Liver (tissue), 9 donors: ENCODE results near the gene DONSON. TPM values are rescaled to one million over a fixed set of nuclear protein-coding genes. Genes with fewer than 3 reads are reported as not detected.

Experiments used
- DNase-seq: peaks from one replicate; pipeline ENCODE4 v3.0.0-alpha.2; 2017; ENCODE audit warnings: low spot score
- H3K27ac ChIP-seq, 2 donors: one replicate each; pipeline ENCODE4 v1.7.0; 2013; ENCODE audit warnings: inconsistent platforms in 2 of 2, low read length in 2 of 2, control low read depth in 1 of 2, low read depth in 1 of 2, mild to moderate bottlenecking in 1 of 2
- H3K27me3 ChIP-seq, 4 donors: one replicate each; pipeline versions ENCODE4 v1.6.1 to v1.7.0; 2013; ENCODE audit warnings: low read length in 3 of 4, inconsistent platforms in 1 of 4, mild to moderate bottlenecking in 1 of 4, moderate library complexity in 1 of 4; ENCODE audit not compliant: control insufficient read depth in 4 of 4, insufficient read depth in 4 of 4
- H3K36me3 ChIP-seq, 4 donors: one replicate each; pipeline versions ENCODE4 v1.6.1 to v1.7.0; 2013; ENCODE audit warnings: low read length in 3 of 4, mild to moderate bottlenecking in 3 of 4, low read depth in 1 of 4, moderate library complexity in 1 of 4; ENCODE audit not compliant: control insufficient read depth in 4 of 4, insufficient read depth in 3 of 4
- H3K4me1 ChIP-seq, 4 donors: one replicate each; pipeline versions ENCODE4 v1.6.1 to v1.7.0; 2013; ENCODE audit warnings: low read length in 3 of 4, mild to moderate bottlenecking in 3 of 4, moderate library complexity in 1 of 4; ENCODE audit not compliant: control insufficient read depth in 4 of 4, insufficient read depth in 4 of 4
- H3K4me3 ChIP-seq, 3 donors: one replicate each; pipeline versions ENCODE4 v1.6.1 to v1.7.0; 2013; ENCODE audit warnings: low read length in 3 of 3, control low read depth in 1 of 3, low read depth in 1 of 3, mild to moderate bottlenecking in 1 of 3
- H3K9ac ChIP-seq, 2 donors: one replicate each; pipeline ENCODE4 v1.7.0; 2013; ENCODE audit warnings: low read length in 2 of 2, mild to moderate bottlenecking in 2 of 2, moderate library complexity in 2 of 2, control low read depth in 1 of 2, low read depth in 1 of 2
- H3K9me3 ChIP-seq, 4 donors: one replicate each; pipeline versions ENCODE4 v1.6.1 to v1.7.0; 2013; ENCODE audit warnings: low read length in 3 of 4; ENCODE audit not compliant: control insufficient read depth in 4 of 4
- ATF3 ChIP-seq: IDR thresholded peaks from 2 replicates; pipeline ENCODE4 v1.6.1; 2016; ENCODE audit warnings: antibody characterized with exemption
- EGR1 ChIP-seq, 2 donors: IDR thresholded peaks; 2 replicates each; pipeline ENCODE4 v1.6.1; 2016 to 2018; ENCODE audit warnings: antibody characterized with exemption in 2 of 2, low read depth in 2 of 2
- FOXA1 ChIP-seq: IDR thresholded peaks from 2 replicates; pipeline ENCODE4 v1.6.1; 2016; ENCODE audit warnings: antibody characterized with exemption
- FOXA2 ChIP-seq: IDR thresholded peaks from 2 replicates; pipeline ENCODE4 v1.6.1; 2016; ENCODE audit warnings: antibody characterized with exemption
- GABPA ChIP-seq, 2 donors: IDR thresholded peaks in 1 of 2; conservative IDR thresholded peaks in 1 of 2; 2 replicates each; pipeline ENCODE4 v1.6.1; 2016; ENCODE audit warnings: antibody characterized with exemption in 2 of 2, mild to moderate bottlenecking in 1 of 2, moderate library complexity in 1 of 2
- HNF4A ChIP-seq, 2 donors: conservative IDR thresholded peaks; 2 replicates each; pipeline ENCODE4 v1.6.1; 2016; ENCODE audit warnings: antibody characterized with exemption in 2 of 2, mild to moderate bottlenecking in 2 of 2
- HNF4G ChIP-seq: IDR thresholded peaks from 2 replicates; pipeline ENCODE4 v1.6.1; 2016; ENCODE audit warnings: antibody characterized with exemption
- JUND ChIP-seq, 2 donors: IDR thresholded peaks; 2 replicates each; pipeline ENCODE4 v1.6.1; 2016; ENCODE audit warnings: antibody characterized with exemption in 2 of 2
- MAX ChIP-seq: IDR thresholded peaks from 2 replicates; pipeline ENCODE4 v1.6.1; 2016; ENCODE audit warnings: antibody characterized with exemption
- NR2F2 ChIP-seq: IDR thresholded peaks from 2 replicates; pipeline ENCODE4 v1.6.1; 2016; ENCODE audit warnings: antibody characterized with exemption
- RAD21 ChIP-seq, 2 donors: IDR thresholded peaks; 2 replicates each; pipeline ENCODE4 v1.6.1; 2016; ENCODE audit warnings: antibody characterized with exemption in 2 of 2, mild to moderate bottlenecking in 2 of 2
- RXRA ChIP-seq, 2 donors: IDR thresholded peaks; 2 replicates each; pipeline ENCODE4 v1.6.1; 2017 to 2018; ENCODE audit warnings: antibody characterized with exemption in 2 of 2, mild to moderate bottlenecking in 1 of 2
- SP1 ChIP-seq: IDR thresholded peaks from 2 replicates; pipeline ENCODE4 v1.6.1; 2018; ENCODE audit warnings: antibody characterized with exemption, mild to moderate bottlenecking
- YY1 ChIP-seq: IDR thresholded peaks from 2 replicates; pipeline ENCODE4 v1.6.1; 2016; ENCODE audit warnings: antibody characterized with exemption, mild to moderate bottlenecking
- ZBTB33 ChIP-seq: IDR thresholded peaks from 2 replicates; pipeline ENCODE4 v1.6.1; 2016; ENCODE audit warnings: antibody characterized with exemption
- WGBS: extraction: QIAGEN DNeasy Blood & Tissue Kit; methylation state at CpG from one replicate; pipeline ENCODE4 v1.1.7; 2013; 5-methylcytosine and 5-hydroxymethylcytosine counted together
- polyA plus RNA-seq, 2 donors: library from polyadenylated mRNA; stranded (reverse) in 1 of 2; unstranded in 1 of 2; fragments of 200-250 nt in 1 of 2; fragments of >200 nt in 1 of 2; fragmentation: Nextera tagmentation in 1 of 2; extraction: Ambion mirVana in 1 of 2; gene quantifications; one replicate each; pipeline versions ENCODE4 v1.2.1 to v1.2.3, GENCODE V29; 2013 to 2015
- total RNA-seq, 2 donors: library from RNA; depleted of rRNA; stranded (reverse); fragments of >200 nt; gene quantifications; one replicate each; pipeline ENCODE4 v1.2.3, GENCODE V29; 2014
- TF ChIP-seq, protein P1 (sequence below): fragments of 150-350 bp; IDR thresholded peaks from 2 replicates; pipeline ENCODE4 v1.5.1; 2017; ENCODE audit warnings: improper control_type of control experiment, low read depth, low read length; ENCODE audit not compliant: missing input control
- TF ChIP-seq, protein P2 (sequence below): IDR thresholded peaks from 2 replicates; pipeline ENCODE4 v1.6.1; 2016; ENCODE audit warnings: antibody characterized with exemption, mild to moderate bottlenecking
- donor health status: healthy.
- donor health status: healthy.
- donor health status: healthy.
- donor health status: healthy.
- donor health status: healthy.

The DONSON gene
- total and polyA plus RNA-seq, 4 donors = 4.8 to 22.6 (median 8.3) TPM

DNA sequence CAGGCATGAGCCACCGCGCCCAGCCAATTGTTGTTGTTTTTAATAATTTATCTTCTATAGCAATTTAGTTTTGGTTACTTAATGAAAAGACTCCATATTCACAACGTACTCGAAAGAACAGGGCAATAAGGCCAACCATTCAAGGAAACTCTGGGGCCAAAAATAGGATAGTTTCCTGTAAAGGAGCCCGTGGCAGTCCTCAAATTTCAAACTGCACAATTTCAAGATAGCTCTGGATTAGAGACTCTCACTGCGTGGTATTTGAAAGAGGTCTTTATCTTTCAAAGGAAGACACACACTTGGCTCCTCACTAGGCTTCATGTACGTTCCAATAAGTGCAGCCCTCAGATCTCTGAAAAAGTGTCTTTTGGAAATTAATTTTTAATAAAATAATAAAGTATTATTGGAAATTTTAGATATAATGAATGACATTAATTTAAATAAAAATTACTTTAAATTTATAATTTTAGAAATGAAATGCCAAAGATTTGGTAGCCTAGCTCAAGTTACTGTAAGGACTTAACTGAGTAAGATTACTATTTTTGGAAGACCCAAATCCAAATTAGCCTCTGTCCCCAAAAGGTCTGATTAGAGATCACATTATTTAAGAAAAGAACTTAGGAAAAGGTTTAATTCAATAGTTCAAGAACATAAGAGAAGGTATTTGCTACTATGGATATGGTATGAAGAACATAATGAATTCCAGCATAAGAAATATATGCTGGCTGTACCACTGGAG, 22.7 kb upstream of the DONSON start:
- no peaks in the 10 kb centered on the region for H3K9me3 ChIP-seq
- H3K4me1 ChIP-seq = no peaks in the 10 kb centered on the region
- no peak overlapping the region for H3K9ac ChIP-seq
- TF ChIP-seq JUND (IDR thresholded peaks at IDR 0.05) = no peak
- no peak for TF ChIP-seq MAX
- TF ChIP-seq, protein P1, sequence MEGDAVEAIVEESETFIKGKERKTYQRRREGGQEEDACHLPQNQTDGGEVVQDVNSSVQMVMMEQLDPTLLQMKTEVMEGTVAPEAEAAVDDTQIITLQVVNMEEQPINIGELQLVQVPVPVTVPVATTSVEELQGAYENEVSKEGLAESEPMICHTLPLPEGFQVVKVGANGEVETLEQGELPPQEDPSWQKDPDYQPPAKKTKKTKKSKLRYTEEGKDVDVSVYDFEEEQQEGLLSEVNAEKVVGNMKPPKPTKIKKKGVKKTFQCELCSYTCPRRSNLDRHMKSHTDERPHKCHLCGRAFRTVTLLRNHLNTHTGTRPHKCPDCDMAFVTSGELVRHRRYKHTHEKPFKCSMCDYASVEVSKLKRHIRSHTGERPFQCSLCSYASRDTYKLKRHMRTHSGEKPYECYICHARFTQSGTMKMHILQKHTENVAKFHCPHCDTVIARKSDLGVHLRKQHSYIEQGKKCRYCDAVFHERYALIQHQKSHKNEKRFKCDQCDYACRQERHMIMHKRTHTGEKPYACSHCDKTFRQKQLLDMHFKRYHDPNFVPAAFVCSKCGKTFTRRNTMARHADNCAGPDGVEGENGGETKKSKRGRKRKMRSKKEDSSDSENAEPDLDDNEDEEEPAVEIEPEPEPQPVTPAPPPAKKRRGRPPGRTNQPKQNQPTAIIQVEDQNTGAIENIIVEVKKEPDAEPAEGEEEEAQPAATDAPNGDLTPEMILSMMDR = no peak
- no peak for TF ChIP-seq RXRA (IDR thresholded peaks at IDR 0.05)
- no peak for TF ChIP-seq HNF4G
- no peak for TF ChIP-seq GABPA (IDR thresholded peaks at IDR 0.05 in 1 of 2, conservative IDR thresholded peaks at IDR 0.05 in 1 of 2)
- no peak for TF ChIP-seq FOXA1
- TF ChIP-seq NR2F2 = no peak
- TF ChIP-seq HNF4A (conservative IDR thresholded peaks at IDR 0.05) = no peak
- TF ChIP-seq EGR1 (IDR thresholded peaks at IDR 0.05; ENCODE audit: low read depth in 2 of 2) = no peak
- H3K36me3 ChIP-seq = peaks cover 4 to 27% (median 9%) of the 10 kb centered on the region in 4 donors
- 90% methylated on average over 7 of the region's 7 CpGs for WGBS
- H3K27ac ChIP-seq = no peak overlapping the region
- no peak for DNase-seq
- no peaks in the 10 kb centered on the region for H3K27me3 ChIP-seq
- H3K4me3 ChIP-seq = no peak overlapping the region

DNA sequence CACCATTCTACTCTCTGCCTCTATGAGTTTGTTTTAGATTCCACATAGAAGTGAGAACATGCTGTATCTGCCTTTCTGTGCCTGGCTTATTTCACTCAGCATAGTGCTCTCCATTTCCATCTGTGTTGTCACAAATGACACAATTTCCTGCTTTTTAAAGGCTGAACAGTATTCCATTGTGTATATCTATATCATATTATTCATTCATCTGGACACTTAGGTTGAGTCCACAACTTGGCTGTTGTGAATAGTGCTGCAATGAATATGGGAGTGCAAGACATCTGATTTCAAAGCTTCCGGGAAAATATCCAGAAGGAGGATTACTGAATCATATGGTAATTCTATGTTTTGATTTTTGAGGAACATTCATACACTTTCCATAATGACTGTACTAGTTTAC, 20.1 kb upstream of the DONSON start:
- no peak for DNase-seq
- Histone ChIP-seq H3K4me1 (no peaks in the 10 kb centered on the region), H3K9ac (no peak overlapping the region), H3K27ac (no peak overlapping the region), H3K9me3 (no peaks in the 10 kb centered on the region), H3K4me3 (no peak overlapping the region), H3K27me3 (no peaks in the 10 kb centered on the region), H3K36me3 (peaks cover 3 to 26% (median 8%) of the 10 kb centered on the region in 4 donors)
- WGBS = 88% methylated on average over 1 of the region's 1 CpG
- TF ChIP-seq, protein P2, sequence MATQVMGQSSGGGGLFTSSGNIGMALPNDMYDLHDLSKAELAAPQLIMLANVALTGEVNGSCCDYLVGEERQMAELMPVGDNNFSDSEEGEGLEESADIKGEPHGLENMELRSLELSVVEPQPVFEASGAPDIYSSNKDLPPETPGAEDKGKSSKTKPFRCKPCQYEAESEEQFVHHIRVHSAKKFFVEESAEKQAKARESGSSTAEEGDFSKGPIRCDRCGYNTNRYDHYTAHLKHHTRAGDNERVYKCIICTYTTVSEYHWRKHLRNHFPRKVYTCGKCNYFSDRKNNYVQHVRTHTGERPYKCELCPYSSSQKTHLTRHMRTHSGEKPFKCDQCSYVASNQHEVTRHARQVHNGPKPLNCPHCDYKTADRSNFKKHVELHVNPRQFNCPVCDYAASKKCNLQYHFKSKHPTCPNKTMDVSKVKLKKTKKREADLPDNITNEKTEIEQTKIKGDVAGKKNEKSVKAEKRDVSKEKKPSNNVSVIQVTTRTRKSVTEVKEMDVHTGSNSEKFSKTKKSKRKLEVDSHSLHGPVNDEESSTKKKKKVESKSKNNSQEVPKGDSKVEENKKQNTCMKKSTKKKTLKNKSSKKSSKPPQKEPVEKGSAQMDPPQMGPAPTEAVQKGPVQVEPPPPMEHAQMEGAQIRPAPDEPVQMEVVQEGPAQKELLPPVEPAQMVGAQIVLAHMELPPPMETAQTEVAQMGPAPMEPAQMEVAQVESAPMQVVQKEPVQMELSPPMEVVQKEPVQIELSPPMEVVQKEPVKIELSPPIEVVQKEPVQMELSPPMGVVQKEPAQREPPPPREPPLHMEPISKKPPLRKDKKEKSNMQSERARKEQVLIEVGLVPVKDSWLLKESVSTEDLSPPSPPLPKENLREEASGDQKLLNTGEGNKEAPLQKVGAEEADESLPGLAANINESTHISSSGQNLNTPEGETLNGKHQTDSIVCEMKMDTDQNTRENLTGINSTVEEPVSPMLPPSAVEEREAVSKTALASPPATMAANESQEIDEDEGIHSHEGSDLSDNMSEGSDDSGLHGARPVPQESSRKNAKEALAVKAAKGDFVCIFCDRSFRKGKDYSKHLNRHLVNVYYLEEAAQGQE = no peak
- TF ChIP-seq HNF4A (conservative IDR thresholded peaks at IDR 0.05) (no peak), EGR1 (IDR thresholded peaks at IDR 0.05; ENCODE audit: low read depth in 2 of 2) (no peak), ATF3 (no peak), GABPA (IDR thresholded peaks at IDR 0.05 in 1 of 2, conservative IDR thresholded peaks at IDR 0.05 in 1 of 2) (no peak), FOXA2 (no peak), HNF4G (no peak), MAX (no peak), SP1 (no peak), RXRA (IDR thresholded peaks at IDR 0.05) (no peak), RAD21 (IDR thresholded peaks at IDR 0.05) (no peak), ZBTB33 (no peak), YY1 (no peak)
